SK-N-SH (cell line): Measurements from ENCODE around the gene CNST. TPM values are rescaled to one million over a fixed set of nuclear protein-coding genes. Genes with fewer than 3 reads are reported as not detected.

Source experiments
- CTCF ChIA-PET: fragments of 300-600, 350-600 bp; formaldehyde crosslinking; extraction: SDS; loops from one replicate; lab custom pipeline; 2021; lab: Yijun Ruan, JAX
- POLR2A ChIA-PET: fragments of 350-600 bp; sonication (Branson Sonifier 250); formaldehyde crosslinking; extraction: SDS; loops from one replicate; lab custom pipeline; 2020; ENCODE audit warnings: antibody characterized with exemption, inconsistent platforms; lab: Yijun Ruan, JAX
- DNase-seq: peaks from one replicate; pipeline ENCODE4 v3.0.0; 2012
- H2AFZ ChIP-seq: fragments of 200-600 bp; sonication (generic); 2 replicates; pipeline ENCODE4 v1.8.1; 2016; ENCODE audit warnings: antibody characterized with exemption, mild to moderate bottlenecking, low read depth
- H3F3A ChIP-seq: fragments of 200-600 bp; sonication (generic); replicated peaks from 2 replicates; pipeline ENCODE3; 2016; ENCODE audit warnings: antibody characterized with exemption, mild to moderate bottlenecking; ENCODE audit not compliant: insufficient read depth
- H3K27ac ChIP-seq, 2 experiments: fragments of 200-500 bp in 1 of 2; fragments of 200-600 bp in 1 of 2; sonication (Bioruptor generic) in 1 of 2; sonication (generic), shearing (Covaris generic) in 1 of 2; 2 replicates each; pipeline versions ENCODE4 v1.5.1 to v1.6.1; 2014 to 2016; ENCODE audit warnings: low read depth in 2 of 2, inconsistent platforms in 1 of 2, low read length in 1 of 2, mild to moderate bottlenecking in 1 of 2, mixed read lengths in 1 of 2
- H3K27me3 ChIP-seq: fragments of 200-600 bp; sonication (generic), shearing (Covaris generic); 2 replicates; pipeline ENCODE4 v1.6.1; 2016; ENCODE audit warnings: mixed run types; ENCODE audit not compliant: insufficient read depth
- H3K36me3 ChIP-seq, 2 experiments: fragments of 200-500 bp in 1 of 2; fragments of 200-600 bp in 1 of 2; sonication (Bioruptor generic) in 1 of 2; sonication (generic) in 1 of 2; replicated peaks in 1 of 2; 2 replicates each; pipeline versions ENCODE3 to v1.5.1; 2014 to 2016; ENCODE audit warnings: low read length in 1 of 2, mild to moderate bottlenecking in 1 of 2; ENCODE audit not compliant: insufficient read depth in 2 of 2, control insufficient read depth in 1 of 2
- H3K4me1 ChIP-seq, 2 experiments: fragments of 200-500 bp in 1 of 2; fragments of 200-600 bp in 1 of 2; sonication (Bioruptor generic) in 1 of 2; sonication (generic), shearing (Covaris generic) in 1 of 2; 2 replicates each; pipeline versions ENCODE4 v1.5.1 to v1.6.1; 2014 to 2016; ENCODE audit warnings: low read depth in 1 of 2, low read length in 1 of 2, mixed run types in 1 of 2; ENCODE audit not compliant: insufficient read depth in 2 of 2, control insufficient read depth in 1 of 2
- H3K4me2 ChIP-seq: fragments of 200-600 bp; sonication (generic), shearing (Covaris generic); 2 replicates; pipeline ENCODE4 v1.6.1; 2017; ENCODE audit warnings: mixed run types
- H3K4me3 ChIP-seq, 2 experiments: fragments of 200-500 bp in 1 of 2; fragments of 200-600 bp in 1 of 2; sonication (Bioruptor generic) in 1 of 2; sonication (generic), shearing (Covaris generic) in 1 of 2; 2 replicates each; pipeline versions ENCODE4 v1.5.1 to v1.8.1; 2014 to 2016; ENCODE audit warnings: low read depth in 2 of 2, inconsistent platforms in 1 of 2, low read length in 1 of 2, mild to moderate bottlenecking in 1 of 2, mixed read lengths in 1 of 2, moderate library complexity in 1 of 2
- H3K79me2 ChIP-seq: fragments of 200-600 bp; sonication (generic); 2 replicates; pipeline ENCODE4 v1.8.1; 2017; ENCODE audit warnings: mild to moderate bottlenecking; ENCODE audit not compliant: insufficient read depth
- H3K9ac ChIP-seq: fragments of 200-600 bp; sonication (generic); 2 replicates; pipeline ENCODE4 v1.6.1; 2017; ENCODE audit warnings: mixed run types
- H3K9me2 ChIP-seq: fragments of 200-600 bp; sonication (generic); 2 replicates; pipeline ENCODE4 v1.6.1; 2017; ENCODE audit warnings: mixed run types
- H3K9me3 ChIP-seq: fragments of 200-600 bp; sonication (generic); 2 replicates; pipeline ENCODE4 v1.6.1; 2017; ENCODE audit warnings: mixed run types, mild to moderate bottlenecking, moderate library complexity
- H4K20me1 ChIP-seq: fragments of 200-600 bp; sonication (generic); 2 replicates; pipeline ENCODE4 v1.6.1; 2017; ENCODE audit warnings: mild to moderate bottlenecking, mixed run types; ENCODE audit not compliant: insufficient read depth
- FOSL2 ChIP-seq: IDR thresholded peaks from 2 replicates; pipeline ENCODE4 v1.4.0; 2012; ENCODE audit warnings: low read depth, mild to moderate bottlenecking, moderate library complexity, borderline replicate concordance
- GABPA ChIP-seq: IDR thresholded peaks from 2 replicates; pipeline ENCODE4 v1.4.0; 2012; ENCODE audit warnings: low read depth, mild to moderate bottlenecking
- JUND ChIP-seq: IDR thresholded peaks from 2 replicates; pipeline ENCODE4 v1.4.0; 2012
- POLR2AphosphoS5 ChIP-seq: IDR thresholded peaks from 2 replicates; pipeline ENCODE4 v1.6.1; 2012; ENCODE audit warnings: low read depth, low read length
- RFX5 ChIP-seq: IDR thresholded peaks from 2 replicates; pipeline ENCODE4 v1.6.1; 2012; ENCODE audit warnings: mild to moderate bottlenecking, improper control_type of control experiment, low read length
- RXRA ChIP-seq: IDR thresholded peaks from 2 replicates; pipeline ENCODE4 v1.4.0; 2012; ENCODE audit warnings: low read depth, mild to moderate bottlenecking, borderline replicate concordance
- SIN3A ChIP-seq: IDR thresholded peaks from 2 replicates; pipeline ENCODE4 v1.6.1; 2012; ENCODE audit warnings: low read depth, mild to moderate bottlenecking, low read length, moderate library complexity, borderline replicate concordance
- TAF1 ChIP-seq: IDR thresholded peaks from 2 replicates; pipeline ENCODE4 v1.6.1; 2012; ENCODE audit warnings: low read depth, mild to moderate bottlenecking, low read length, moderate library complexity, borderline replicate concordance
- TCF12 ChIP-seq: IDR thresholded peaks from 2 replicates; pipeline ENCODE4 v1.4.0; 2012
- USF2 ChIP-seq: fragments of 150-350 bp; IDR thresholded peaks from 2 replicates; pipeline ENCODE4 v1.6.1; 2017; ENCODE audit warnings: antibody characterized with exemption, low read length, low read depth, borderline replicate concordance
- YY1 ChIP-seq: IDR thresholded peaks from 2 replicates; pipeline ENCODE4 v1.4.0; 2012; ENCODE audit warnings: low read depth, mild to moderate bottlenecking
- WGBS: methylation state at CpG from one replicate; pipeline ENCODE4 v1.1.6; 2017; ENCODE audit warnings: low lambda C conversion rate; 5-methylcytosine and 5-hydroxymethylcytosine counted together
- polyA plus RNA-seq, 3 experiments: library from polyadenylated mRNA; depleted of rRNA; stranded (reverse); fragments of >200 nt; gene quantifications; 2 replicates each; pipeline ENCODE4 v1.2.3, GENCODE V29; 2012
- TF ChIP-seq, protein P1 (sequence below): IDR thresholded peaks from 2 replicates; pipeline ENCODE4 v1.4.0; 2012; ENCODE audit warnings: low read depth, borderline replicate concordance
- TF ChIP-seq, protein P2 (sequence below): fragments of 200-600 bp; sonication (generic); IDR thresholded peaks from 2 replicates; pipeline ENCODE4 v1.6.1; 2017; ENCODE audit warnings: antibody characterized with exemption, mild to moderate bottlenecking, moderate library complexity
- TF ChIP-seq, protein P3 (sequence below): IDR thresholded peaks from 2 replicates; pipeline ENCODE4; 2012

The CNST gene
- polyA plus RNA-seq, 1 of the 3 experiments (the other 2 are of a cell fraction): 21.7 TPM

DNA sequence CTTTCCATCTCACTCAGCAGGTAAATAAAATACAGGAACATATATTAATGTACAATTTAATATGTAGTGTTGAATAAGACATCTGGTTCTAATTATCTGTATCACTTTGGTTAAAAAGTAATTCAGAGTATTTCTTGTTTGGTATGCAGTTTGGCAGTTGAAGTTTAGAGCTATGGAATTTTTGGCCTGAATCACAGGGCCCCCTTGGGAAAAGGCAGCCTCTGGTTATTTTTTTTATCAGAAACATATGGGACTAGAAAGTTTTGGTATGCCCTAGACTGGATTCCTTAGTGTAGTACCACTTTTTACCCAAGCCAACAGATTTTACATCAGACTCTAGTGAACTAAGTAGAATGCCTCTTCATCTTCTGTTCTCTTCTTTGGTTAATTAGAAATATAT, 26.4 kb downstream of the CNST start (continued):
- peak; percentile 64; the same call in 1 of the 2 replicates for TF ChIP-seq FOSL2
- TF ChIP-seq RFX5: no peak
- peak; percentile 71 for TF ChIP-seq RXRA
- TF ChIP-seq GABPA: no peak
- peak; percentile 99 for TF ChIP-seq TCF12
- TF ChIP-seq TAF1: no peak
- TF ChIP-seq, protein P1, sequence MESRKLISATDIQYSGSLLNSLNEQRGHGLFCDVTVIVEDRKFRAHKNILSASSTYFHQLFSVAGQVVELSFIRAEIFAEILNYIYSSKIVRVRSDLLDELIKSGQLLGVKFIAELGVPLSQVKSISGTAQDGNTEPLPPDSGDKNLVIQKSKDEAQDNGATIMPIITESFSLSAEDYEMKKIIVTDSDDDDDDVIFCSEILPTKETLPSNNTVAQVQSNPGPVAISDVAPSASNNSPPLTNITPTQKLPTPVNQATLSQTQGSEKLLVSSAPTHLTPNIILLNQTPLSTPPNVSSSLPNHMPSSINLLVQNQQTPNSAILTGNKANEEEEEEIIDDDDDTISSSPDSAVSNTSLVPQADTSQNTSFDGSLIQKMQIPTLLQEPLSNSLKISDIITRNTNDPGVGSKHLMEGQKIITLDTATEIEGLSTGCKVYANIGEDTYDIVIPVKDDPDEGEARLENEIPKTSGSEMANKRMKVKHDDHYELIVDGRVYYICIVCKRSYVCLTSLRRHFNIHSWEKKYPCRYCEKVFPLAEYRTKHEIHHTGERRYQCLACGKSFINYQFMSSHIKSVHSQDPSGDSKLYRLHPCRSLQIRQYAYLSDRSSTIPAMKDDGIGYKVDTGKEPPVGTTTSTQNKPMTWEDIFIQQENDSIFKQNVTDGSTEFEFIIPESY: peak; percentile 40; the same call in 1 of the 2 replicates
- peak; percentile 19; the same call in 1 of the 2 replicates for TF ChIP-seq YY1
- peak; percentile 65; the same call in 1 of the 2 replicates for TF ChIP-seq JUND

DNA sequence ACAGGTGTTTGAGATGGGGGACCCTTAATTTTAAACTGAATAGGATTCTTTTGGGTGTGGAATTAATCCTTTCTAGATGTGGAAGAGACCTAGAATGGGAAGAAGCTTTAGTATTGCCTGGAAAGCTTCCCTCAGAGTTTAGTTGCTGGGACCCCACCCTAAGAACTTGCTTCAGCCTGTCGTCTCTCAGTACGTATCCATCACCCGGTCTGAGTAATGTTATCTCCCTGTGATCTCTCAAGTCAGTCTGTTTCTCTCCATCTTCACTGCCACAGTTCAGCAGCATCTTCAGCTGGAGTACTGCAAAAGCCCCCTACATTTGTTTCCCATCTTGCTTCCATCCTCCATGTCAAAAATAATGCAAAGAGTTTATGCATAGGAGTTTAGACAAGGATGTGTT, 28.9 kb downstream of the CNST start:
- Histone ChIP-seq H3K27me3 (no peaks in the 10 kb centered on the region), H3K9ac (no peak overlapping the region), H3K27ac (peak overlapping the region; percentile 41 to 85; a peak in 3 of 4 replicates)

More for the DNA sequence above, 28.9 kb downstream of the CNST start:
- Histone ChIP-seq H2AFZ (no peak overlapping the region), H3K4me3 (no peak overlapping the region), H3F3A (peaks cover 30% of the 10 kb centered on the region), H3K79me2 (peaks cover 94% of the 10 kb centered on the region), H3K36me3 (peaks cover 11 to 32% of the 10 kb centered on the region in 2 experiments), H3K9me3 (no peaks in the 10 kb centered on the region), H3K4me1 (peaks cover 11 to 25% of the 10 kb centered on the region in 2 experiments), H3K4me2 (no peak overlapping the region), H3K9me2 (no peaks in the 10 kb centered on the region), H4K20me1 (no peaks in the 10 kb centered on the region; the same call in 1 of the 2 replicates)
- CTCF ChIA-PET: interaction anchor here (1.4 kb wide), 1 partner anchor 16 kb away, joined by 4 read pairs; no protein-coding TSS in a partner anchor
- POLR2A ChIA-PET: no interaction called here
- DNase-seq: no peak
- WGBS: 93% methylated on average over 3 of the region's 3 CpGs
- TF ChIP-seq POLR2AphosphoS5 (no peak), SIN3A (no peak), TCF12 (no peak), USF2 (no peak)
- TF ChIP-seq, protein P2, sequence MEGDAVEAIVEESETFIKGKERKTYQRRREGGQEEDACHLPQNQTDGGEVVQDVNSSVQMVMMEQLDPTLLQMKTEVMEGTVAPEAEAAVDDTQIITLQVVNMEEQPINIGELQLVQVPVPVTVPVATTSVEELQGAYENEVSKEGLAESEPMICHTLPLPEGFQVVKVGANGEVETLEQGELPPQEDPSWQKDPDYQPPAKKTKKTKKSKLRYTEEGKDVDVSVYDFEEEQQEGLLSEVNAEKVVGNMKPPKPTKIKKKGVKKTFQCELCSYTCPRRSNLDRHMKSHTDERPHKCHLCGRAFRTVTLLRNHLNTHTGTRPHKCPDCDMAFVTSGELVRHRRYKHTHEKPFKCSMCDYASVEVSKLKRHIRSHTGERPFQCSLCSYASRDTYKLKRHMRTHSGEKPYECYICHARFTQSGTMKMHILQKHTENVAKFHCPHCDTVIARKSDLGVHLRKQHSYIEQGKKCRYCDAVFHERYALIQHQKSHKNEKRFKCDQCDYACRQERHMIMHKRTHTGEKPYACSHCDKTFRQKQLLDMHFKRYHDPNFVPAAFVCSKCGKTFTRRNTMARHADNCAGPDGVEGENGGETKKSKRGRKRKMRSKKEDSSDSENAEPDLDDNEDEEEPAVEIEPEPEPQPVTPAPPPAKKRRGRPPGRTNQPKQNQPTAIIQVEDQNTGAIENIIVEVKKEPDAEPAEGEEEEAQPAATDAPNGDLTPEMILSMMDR: no peak
- TF ChIP-seq, protein P3, sequence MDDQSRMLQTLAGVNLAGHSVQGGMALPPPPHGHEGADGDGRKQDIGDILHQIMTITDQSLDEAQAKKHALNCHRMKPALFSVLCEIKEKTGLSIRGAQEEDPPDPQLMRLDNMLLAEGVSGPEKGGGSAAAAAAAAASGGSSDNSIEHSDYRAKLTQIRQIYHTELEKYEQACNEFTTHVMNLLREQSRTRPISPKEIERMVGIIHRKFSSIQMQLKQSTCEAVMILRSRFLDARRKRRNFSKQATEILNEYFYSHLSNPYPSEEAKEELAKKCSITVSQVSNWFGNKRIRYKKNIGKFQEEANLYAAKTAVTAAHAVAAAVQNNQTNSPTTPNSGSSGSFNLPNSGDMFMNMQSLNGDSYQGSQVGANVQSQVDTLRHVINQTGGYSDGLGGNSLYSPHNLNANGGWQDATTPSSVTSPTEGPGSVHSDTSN: 0 out of 2 replicates have a peak, but pooled peaks have one; percentile 22
